Measurements from ENCODE around the gene CAPN12. TPM values are rescaled to one million over a fixed set of nuclear protein-coding genes. Genes with fewer than 3 reads are reported as not detected.

The CAPN12 gene
- total RNA-seq, 2 donors from 2014 or later = 1.9 to 2.9 TPM

DNA sequence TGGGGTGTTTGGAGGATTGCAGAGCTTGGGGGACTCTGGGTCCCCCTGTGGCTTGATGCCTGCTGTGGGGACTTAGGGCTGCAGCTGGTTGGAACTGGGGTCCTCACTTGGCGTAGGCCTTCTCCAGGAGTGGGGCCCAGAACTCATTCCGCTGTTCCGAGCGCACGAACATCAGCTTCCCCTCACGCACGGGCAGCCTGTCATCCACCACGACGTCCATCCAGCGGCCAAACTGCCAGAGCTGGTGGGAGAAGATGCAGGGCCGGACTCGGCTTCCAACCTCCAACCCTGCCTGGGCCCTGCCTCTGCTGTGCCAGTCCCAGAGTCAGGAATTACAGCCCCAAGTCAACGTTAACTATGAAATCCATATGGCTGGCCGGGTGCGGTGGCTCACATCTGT is 2.6 kb downstream of the CAPN12 start:
- intact Hi-C loops (cut with DNase I) = no loop called here
- DNase-seq (ENCODE audit: low spot score) = peak; percentile 64

- DNase-seq (ENCODE audit: low spot score) = peak; percentile 8
- intact Hi-C loops (cut with DNase I) = no loop called here
Observed at GRCh38 chr19:38740932-38741331, 3.3 kb downstream of the CAPN12 start.

- intact Hi-C loops (cut with DNase I) = no loop called here
- DNase-seq (ENCODE audit: low spot score) = peak; percentile 58
Observed at GRCh38 chr19:38740257-38740592, 4.0 kb downstream of the CAPN12 start.

- intact Hi-C loops (cut with DNase I) = loop anchor here in 1 of 2 donors (10.0 kb wide), 1 partner anchor 95 kb away; the partner anchor contains the start of gene ECH1
- DNase-seq (ENCODE audit: low spot score) = peak; percentile 78
Observed at GRCh38 chr19:38739440-38740256, 4.6 kb downstream of the CAPN12 start.

- DNase-seq (ENCODE audit: low spot score) = peak; percentile 76
- intact Hi-C loops (cut with DNase I) = loop anchor here in 1 of 2 donors (10.0 kb wide), 1 partner anchor 97 kb away; the partner anchor contains the start of gene ECH1
Observed at GRCh38 chr19:38737921-38738737, 6.1 kb downstream of the CAPN12 start.

DNA sequence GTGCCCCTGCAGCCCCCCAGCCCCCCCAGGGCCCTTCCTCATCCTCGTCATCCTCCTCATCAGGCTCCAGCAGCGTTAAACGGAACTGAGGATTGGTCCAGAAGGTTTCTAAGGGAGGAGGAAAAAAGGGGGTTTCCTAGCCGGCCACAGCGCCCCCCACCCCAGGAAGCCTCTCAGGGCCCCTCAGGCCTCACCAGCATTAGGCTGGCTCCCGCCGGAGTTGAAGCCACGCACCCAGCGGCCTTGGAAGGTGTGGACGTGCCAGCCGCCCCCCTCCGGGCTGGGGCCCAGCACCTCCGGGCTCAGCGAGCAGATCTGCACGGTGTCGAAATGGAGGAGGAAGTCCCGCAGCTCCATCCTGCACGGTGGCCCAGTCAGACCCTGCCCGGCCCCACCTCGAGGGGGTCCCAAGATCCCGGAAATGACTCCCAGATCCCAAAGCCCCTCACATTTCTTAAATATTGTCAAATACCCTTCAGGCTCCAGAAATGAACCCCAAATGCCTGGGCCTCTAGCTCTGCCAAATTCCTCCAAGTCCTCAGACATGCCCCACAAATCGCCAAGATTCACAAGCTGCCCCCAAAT is 6.9 kb downstream of the CAPN12 start:
- intact Hi-C loops (cut with DNase I) = loop anchor here in 1 of 2 donors (10.0 kb wide), 1 partner anchor 97 kb away; the partner anchor contains the start of gene ECH1
- peak; percentile 80 for DNase-seq (ENCODE audit: low spot score)

DNA sequence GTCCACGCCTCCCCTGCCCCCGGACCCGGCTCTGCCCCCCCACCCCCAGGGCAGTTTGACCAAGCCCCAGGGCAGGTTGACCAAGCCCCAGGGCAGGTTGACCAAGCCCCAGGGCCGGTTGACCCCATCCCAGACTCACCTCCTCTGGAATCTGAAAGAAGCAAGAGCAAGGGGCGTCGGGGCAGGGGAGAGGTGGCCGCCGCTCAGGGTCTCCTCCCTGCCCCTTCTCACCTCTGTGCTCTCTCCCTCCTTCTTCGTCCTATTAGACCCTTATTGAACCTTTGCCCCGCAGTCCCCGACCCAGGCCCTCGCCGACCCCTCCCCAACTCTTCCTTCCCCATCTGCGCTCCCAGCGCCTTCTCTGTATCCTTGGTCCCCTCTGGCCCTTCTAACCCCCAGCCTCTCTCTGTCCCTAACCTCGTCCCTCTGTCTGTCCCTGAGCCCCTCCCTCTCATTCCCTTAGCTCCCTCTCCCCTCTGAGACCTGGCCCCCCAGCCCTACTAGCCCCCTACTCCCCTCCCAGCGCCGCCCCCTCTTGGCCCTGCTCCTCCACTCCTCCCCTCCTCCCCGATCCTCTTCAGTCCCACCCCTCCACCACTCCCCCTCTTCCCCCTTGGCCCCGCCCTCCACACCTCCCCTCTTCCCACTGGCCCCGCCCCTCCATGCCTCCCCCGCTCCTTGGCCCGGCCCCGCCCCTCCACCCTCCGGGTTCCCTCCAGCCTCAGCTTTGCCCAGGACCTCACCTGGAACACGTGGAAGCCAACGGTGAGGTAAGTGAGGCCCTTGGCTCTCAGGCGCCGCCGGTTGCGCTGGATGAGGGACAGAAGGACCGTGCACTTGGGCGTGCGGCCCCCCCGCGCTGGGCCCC is 7.6 kb downstream of the CAPN12 start:
- peak; percentile 86 for DNase-seq (ENCODE audit: low spot score)
- intact Hi-C loops (cut with DNase I) = loop anchor here in 1 of 2 donors (10.0 kb wide), 1 partner anchor 98 kb away; the partner anchor contains the start of gene ECH1

DNA sequence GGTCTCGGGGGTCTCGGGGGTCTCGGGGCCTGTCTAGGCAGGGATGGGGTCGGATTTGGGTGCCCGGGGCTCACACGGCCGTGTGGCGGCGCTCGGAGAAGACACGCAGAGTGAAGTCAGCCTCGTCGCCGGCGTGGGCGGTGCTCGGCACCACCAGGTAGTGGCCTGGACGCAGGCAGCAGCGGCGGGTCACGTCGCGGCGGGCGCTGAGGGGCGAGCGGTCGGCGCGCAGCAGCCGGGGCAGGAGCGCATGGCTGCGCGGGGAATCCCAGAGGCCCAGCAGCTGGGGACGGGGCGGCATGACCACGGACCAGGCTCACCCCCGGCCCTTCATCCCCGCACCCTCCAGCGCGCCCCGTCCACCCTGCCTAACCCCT is 8.2 kb downstream of the CAPN12 start:
- peak; percentile 87 for DNase-seq (ENCODE audit: low spot score)
- intact Hi-C loops (cut with DNase I) = loop anchor here in 1 of 2 donors (10.0 kb wide), 1 partner anchor 99 kb away; the partner anchor contains the start of gene ECH1

DNA sequence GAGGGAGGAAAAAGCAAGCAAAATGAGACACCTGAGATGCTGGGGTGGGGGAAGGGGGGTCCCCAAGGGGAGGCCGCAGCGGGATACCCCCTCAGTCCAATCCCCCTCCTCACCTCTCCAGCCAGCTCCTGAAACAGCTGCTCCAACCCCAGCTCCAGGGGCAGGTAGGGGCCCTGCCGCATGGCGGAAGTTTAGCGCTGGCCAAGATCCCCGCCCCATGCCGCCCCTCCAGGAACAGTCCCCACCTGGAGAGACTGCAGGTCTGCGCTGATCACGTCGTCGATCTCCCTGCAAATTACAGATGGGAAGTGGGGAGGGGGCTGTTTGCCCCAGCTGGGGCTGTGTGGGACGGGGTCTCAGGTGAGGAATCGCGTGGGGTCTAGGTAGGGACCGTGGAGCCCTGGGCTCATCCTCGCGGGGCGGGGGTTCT is 9.0 kb downstream of the CAPN12 start:
- intact Hi-C loops (cut with DNase I) = loop anchor here in 1 of 2 donors (10.0 kb wide), 1 partner anchor 100 kb away; the partner anchor contains the start of gene ECH1
- peak; percentile 82 for DNase-seq (ENCODE audit: low spot score)

- intact Hi-C loops (cut with DNase I) = loop anchor here in 1 of 2 donors (10.0 kb wide), 1 partner anchor 100 kb away; the partner anchor contains the start of gene ECH1
- peak; percentile 81 for DNase-seq (ENCODE audit: low spot score)
Observed at GRCh38 chr19:38734426-38735256, 9.6 kb downstream of the CAPN12 start.

- intact Hi-C loops (cut with DNase I) = loop anchor here in 1 of 2 donors (10.0 kb wide), 1 partner anchor 101 kb away; the partner anchor contains the start of gene ECH1
- DNase-seq (ENCODE audit: low spot score) = no peak
Observed at GRCh38 chr19:38734176-38734425, 10.2 kb downstream of the CAPN12 start.

- peak; percentile 78 for DNase-seq (ENCODE audit: low spot score)
- intact Hi-C loops (cut with DNase I) = loop anchor here in 1 of 2 donors (10.0 kb wide), 1 partner anchor 101 kb away; the partner anchor contains the start of gene ECH1
Observed at GRCh38 chr19:38733493-38734175, 10.6 kb downstream of the CAPN12 start.

GRCh38 chr19:38733241-38733492 is 11.1 kb downstream of the CAPN12 start:
- DNase-seq (ENCODE audit: low spot score) = no peak
- intact Hi-C loops (cut with DNase I) = loop anchor here in 1 of 2 donors (10.0 kb wide), 1 partner anchor 102 kb away; the partner anchor contains the start of gene ECH1

- peak; percentile 68 for DNase-seq (ENCODE audit: low spot score)
- intact Hi-C loops (cut with DNase I) = loop anchor here in 1 of 2 donors (10.0 kb wide), 1 partner anchor 103 kb away; the partner anchor contains the start of gene ECH1
Observed at GRCh38 chr19:38731654-38732301, 12.5 kb downstream of the CAPN12 start.

DNA sequence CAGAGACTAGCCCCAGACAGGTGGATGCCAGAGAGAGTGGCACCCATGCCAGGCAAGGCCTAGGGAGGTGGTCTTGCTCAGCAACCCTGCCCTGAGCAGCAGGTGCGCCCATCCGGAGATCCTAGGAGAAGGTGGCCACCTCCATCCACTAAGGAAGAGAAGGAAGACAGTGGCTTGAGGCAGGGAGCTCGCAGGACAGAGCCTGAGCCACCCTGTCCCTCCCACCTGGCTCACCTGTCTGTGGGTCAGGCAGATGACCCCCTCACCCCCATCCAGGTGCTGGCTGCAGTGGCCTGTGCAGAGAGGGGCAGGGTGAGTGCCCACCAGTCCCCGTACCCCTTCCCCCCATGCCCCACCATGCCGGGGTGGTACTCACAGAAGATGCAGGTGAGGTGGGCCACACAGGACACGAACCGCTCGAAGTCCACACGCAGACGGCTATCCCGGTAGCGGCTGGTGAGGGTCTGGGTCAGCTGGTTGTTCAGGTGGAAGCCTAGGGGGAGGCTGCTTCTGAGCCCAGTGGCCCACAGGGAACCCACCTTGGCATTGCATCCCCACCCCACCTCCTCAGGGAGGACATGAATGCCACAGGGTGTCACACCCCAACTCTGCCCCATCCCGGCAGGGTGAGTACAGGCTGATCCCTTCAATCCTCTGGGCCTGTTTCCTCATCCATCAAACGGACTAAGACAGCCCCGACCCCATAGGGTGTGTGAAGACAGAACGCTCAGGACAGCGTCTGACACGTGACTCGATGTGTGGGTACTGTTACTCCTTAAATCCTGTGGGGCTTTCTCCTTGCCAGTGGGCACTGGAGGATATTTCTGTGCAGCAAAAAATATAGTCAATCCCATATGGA is 13.3 kb downstream of the CAPN12 start:
- intact Hi-C loops (cut with DNase I) = loop anchor here in 1 of 2 donors (10.0 kb wide), 1 partner anchor 104 kb away; the partner anchor contains the start of gene ECH1
- DNase-seq (ENCODE audit: low spot score) = peak; percentile 73

- intact Hi-C loops (cut with DNase I) = loop anchor here in 1 of 2 donors (10.0 kb wide), 1 partner anchor 104 kb away; the partner anchor contains the start of gene ECH1
- no peak for DNase-seq (ENCODE audit: low spot score)
Observed at GRCh38 chr19:38730470-38730730, 13.9 kb downstream of the CAPN12 start.

All from posterior vena cava (tissue), 2 donors.